K562 (cell line): ENCODE measurements around the gene BUB3. TPM values are rescaled to one million over a fixed set of nuclear protein-coding genes. Genes with fewer than 3 reads are reported as not detected.

Experiments
- ADNP ChIP-seq: fragments of 200-800 bp; sonication (Bioruptor generic); IDR thresholded peaks from 2 replicates; pipeline ENCODE4 v1.6.1; 2016; ENCODE audit warnings: missing genetic modification characterization, missing compliant biosample characterization
- BCL6 ChIP-seq: fragments of 250-450 bp; sonication (Bioruptor Pico); IDR thresholded peaks from 2 replicates; pipeline ENCODE4 v1.4.0; 2020
- CBX3 ChIP-seq, 2 experiments: IDR thresholded peaks; 1 replicate in 1 of 2; 2 replicates in 1 of 2; pipeline ENCODE4 v1.6.1; 2012; ENCODE audit warnings: inconsistent platforms in 2 of 2, low read length in 2 of 2, borderline replicate concordance in 1 of 2, control low read depth in 1 of 2
- ELF2 ChIP-seq: fragments of 250-450 bp; sonication (Bioruptor Pico); IDR thresholded peaks from 2 replicates; pipeline ENCODE4 v1.5.0; 2021; ENCODE audit warnings: mild to moderate bottlenecking
- NRF1 ChIP-seq, 2 experiments: fragments of 450-650 bp; IDR thresholded peaks in 1 of 2; conservative IDR thresholded peaks in 1 of 2; 2 replicates each; pipeline ENCODE4 v1.6.1; 2014; ENCODE audit warnings: mild to moderate bottlenecking in 2 of 2
- SAP30 ChIP-seq: fragments of 200-600 bp; sonication (generic); IDR thresholded peaks from 2 replicates; pipeline ENCODE4 v1.6.1; 2012; ENCODE audit warnings: borderline replicate concordance, low read depth, mild to moderate bottlenecking, moderate library complexity, low read length, control low read depth, inconsistent platforms; ENCODE audit not compliant: insufficient read depth, poor library complexity, severe bottlenecking
- TRIM24 ChIP-seq, 2 experiments: fragments of 450-650 bp; IDR thresholded peaks; 2 replicates each; pipeline ENCODE4 v1.6.1; 2016
- ZBTB7A ChIP-seq: IDR thresholded peaks from 2 replicates; pipeline ENCODE4 v1.6.1; 2011; ENCODE audit warnings: low read depth, mild to moderate bottlenecking, low read length, moderate library complexity, borderline replicate concordance; ENCODE audit not compliant: control insufficient read depth
- ZNF143 ChIP-seq: sonication (generic); formaldehyde crosslinking; IDR thresholded peaks from 2 replicates; pipeline ENCODE4 v1.9.0; 2022; ENCODE audit warnings: mild to moderate bottlenecking, missing genetic modification reagents
- polyA plus RNA-seq, 8 experiments: library from polyadenylated mRNA; depleted of rRNA in 4 of 8; stranded (reverse) in 5 of 8; unstranded in 3 of 8; fragments of >200 nt; fragmentation: Nextera tagmentation in 2 of 8; fragmentation: Illumina TruSeq in 1 of 8; extraction: Ambion mirVana in 2 of 8; extraction: Trizol in 1 of 8; gene quantifications; 2 replicates each; pipeline versions ENCODE4 v1.2.1 to v1.2.3, GENCODE V29; 2011 to 2014; ENCODE audit warnings: inconsistent platforms in 1 of 8, missing spikeins in 1 of 8
- total RNA-seq, 7 experiments: library from RNA; depleted of rRNA in 6 of 7; stranded (reverse); fragments of >200 nt in 6 of 7; fragmentation: Illumina TruSeq in 2 of 7; extraction: Trizol in 2 of 7; gene quantifications; 2 replicates each; pipeline versions ENCODE4 v1.2.1 to v1.2.3, GENCODE V29; 2011 to 2021; ENCODE audit warnings: low replicate concordance in 1 of 7
- TF ChIP-seq, protein P1 (sequence below): fragments of 250-450 bp; sonication (Bioruptor Pico); IDR thresholded peaks from 2 replicates; pipeline ENCODE4 v1.9.0; 2021; ENCODE audit warnings: mild to moderate bottlenecking, inconsistent platforms
- TF ChIP-seq, protein P2 (sequence below): fragments of 250-450 bp; sonication (Bioruptor Pico); IDR thresholded peaks from 2 replicates; pipeline ENCODE4 v1.4.0; 2020
- TF ChIP-seq, protein P3 (sequence below), 3 experiments: IDR thresholded peaks in 2 of 3; conservative IDR thresholded peaks in 1 of 3; 2 replicates each; pipeline ENCODE4 v1.5.1; 2011 to 2012; ENCODE audit warnings: low read length in 3 of 3, mild to moderate bottlenecking in 3 of 3, control low read depth in 2 of 3, improper control_type of control experiment in 1 of 3, inconsistent platforms in 1 of 3, low read depth in 1 of 3, mixed read lengths in 1 of 3, moderate library complexity in 1 of 3; ENCODE audit not compliant: insufficient read depth in 2 of 3
- TF ChIP-seq, protein P4 (sequence below): fragments of 150-350 bp; IDR thresholded peaks from 2 replicates; pipeline ENCODE4 v1.6.1; 2014; ENCODE audit warnings: low read depth, mild to moderate bottlenecking, low read length, borderline replicate concordance

BUB3 gene
- total and polyA plus RNA-seq, 9 of the 15 experiments (the other 6 are each of a cell fraction or from before 2014, with no cell fraction given): 167 to 761 (median 225) TPM

DNA sequence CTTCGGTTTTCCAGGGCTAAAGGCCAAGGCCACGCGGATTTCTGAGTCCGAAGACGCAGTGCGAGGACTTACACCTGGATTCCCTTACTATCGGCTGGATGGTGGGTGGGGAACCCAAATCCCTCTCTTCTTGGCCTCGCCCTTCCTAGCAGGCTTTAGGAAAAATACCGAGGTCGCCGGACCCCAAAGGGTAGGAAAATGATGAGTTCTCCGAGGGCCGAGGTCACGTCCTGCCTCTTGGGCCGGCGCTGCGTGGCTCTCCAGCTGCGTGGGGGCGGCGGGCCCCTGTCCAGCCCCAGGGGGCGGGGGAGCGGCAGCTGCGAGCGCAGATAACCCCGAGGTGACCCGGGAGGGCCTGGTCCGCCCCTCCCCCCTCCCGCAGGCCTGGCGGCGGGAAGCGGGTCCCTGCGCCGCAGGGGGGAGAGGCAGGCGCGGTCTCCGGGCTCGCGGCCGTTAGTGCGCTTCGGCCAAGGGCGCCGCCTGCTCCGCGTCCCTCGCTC is 19.2 kb upstream of the BUB3 start (continued):
- TF ChIP-seq ADNP (no peak), SAP30 (no peak), BCL6 (CRISPR knock-in tag) (no peak), ELF2 (CRISPR knock-in tag) (no peak), CBX3 (IDR thresholded peaks at IDR 0.05; ENCODE audit: borderline replicate concordance in 1 of 2, low read length in 2 of 2) (peak in 1 of 2 experiments; percentile 63; a peak in 1 of 3 replicates), TRIM24 (IDR thresholded peaks at IDR 0.05) (peak; percentile 91 to 95), ZNF143 (CRISPR knock-in tag) (no peak), ZBTB7A (peak; percentile 97), NRF1 (conservative IDR thresholded peaks at IDR 0.05 in 1 of 2, IDR thresholded peaks at IDR 0.05 in 1 of 2) (peak; percentile 63 to 71)
- TF ChIP-seq, protein P1, sequence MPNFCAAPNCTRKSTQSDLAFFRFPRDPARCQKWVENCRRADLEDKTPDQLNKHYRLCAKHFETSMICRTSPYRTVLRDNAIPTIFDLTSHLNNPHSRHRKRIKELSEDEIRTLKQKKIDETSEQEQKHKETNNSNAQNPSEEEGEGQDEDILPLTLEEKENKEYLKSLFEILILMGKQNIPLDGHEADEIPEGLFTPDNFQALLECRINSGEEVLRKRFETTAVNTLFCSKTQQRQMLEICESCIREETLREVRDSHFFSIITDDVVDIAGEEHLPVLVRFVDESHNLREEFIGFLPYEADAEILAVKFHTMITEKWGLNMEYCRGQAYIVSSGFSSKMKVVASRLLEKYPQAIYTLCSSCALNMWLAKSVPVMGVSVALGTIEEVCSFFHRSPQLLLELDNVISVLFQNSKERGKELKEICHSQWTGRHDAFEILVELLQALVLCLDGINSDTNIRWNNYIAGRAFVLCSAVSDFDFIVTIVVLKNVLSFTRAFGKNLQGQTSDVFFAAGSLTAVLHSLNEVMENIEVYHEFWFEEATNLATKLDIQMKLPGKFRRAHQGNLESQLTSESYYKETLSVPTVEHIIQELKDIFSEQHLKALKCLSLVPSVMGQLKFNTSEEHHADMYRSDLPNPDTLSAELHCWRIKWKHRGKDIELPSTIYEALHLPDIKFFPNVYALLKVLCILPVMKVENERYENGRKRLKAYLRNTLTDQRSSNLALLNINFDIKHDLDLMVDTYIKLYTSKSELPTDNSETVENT (CRISPR knock-in tag): no peak
- TF ChIP-seq, protein P2, sequence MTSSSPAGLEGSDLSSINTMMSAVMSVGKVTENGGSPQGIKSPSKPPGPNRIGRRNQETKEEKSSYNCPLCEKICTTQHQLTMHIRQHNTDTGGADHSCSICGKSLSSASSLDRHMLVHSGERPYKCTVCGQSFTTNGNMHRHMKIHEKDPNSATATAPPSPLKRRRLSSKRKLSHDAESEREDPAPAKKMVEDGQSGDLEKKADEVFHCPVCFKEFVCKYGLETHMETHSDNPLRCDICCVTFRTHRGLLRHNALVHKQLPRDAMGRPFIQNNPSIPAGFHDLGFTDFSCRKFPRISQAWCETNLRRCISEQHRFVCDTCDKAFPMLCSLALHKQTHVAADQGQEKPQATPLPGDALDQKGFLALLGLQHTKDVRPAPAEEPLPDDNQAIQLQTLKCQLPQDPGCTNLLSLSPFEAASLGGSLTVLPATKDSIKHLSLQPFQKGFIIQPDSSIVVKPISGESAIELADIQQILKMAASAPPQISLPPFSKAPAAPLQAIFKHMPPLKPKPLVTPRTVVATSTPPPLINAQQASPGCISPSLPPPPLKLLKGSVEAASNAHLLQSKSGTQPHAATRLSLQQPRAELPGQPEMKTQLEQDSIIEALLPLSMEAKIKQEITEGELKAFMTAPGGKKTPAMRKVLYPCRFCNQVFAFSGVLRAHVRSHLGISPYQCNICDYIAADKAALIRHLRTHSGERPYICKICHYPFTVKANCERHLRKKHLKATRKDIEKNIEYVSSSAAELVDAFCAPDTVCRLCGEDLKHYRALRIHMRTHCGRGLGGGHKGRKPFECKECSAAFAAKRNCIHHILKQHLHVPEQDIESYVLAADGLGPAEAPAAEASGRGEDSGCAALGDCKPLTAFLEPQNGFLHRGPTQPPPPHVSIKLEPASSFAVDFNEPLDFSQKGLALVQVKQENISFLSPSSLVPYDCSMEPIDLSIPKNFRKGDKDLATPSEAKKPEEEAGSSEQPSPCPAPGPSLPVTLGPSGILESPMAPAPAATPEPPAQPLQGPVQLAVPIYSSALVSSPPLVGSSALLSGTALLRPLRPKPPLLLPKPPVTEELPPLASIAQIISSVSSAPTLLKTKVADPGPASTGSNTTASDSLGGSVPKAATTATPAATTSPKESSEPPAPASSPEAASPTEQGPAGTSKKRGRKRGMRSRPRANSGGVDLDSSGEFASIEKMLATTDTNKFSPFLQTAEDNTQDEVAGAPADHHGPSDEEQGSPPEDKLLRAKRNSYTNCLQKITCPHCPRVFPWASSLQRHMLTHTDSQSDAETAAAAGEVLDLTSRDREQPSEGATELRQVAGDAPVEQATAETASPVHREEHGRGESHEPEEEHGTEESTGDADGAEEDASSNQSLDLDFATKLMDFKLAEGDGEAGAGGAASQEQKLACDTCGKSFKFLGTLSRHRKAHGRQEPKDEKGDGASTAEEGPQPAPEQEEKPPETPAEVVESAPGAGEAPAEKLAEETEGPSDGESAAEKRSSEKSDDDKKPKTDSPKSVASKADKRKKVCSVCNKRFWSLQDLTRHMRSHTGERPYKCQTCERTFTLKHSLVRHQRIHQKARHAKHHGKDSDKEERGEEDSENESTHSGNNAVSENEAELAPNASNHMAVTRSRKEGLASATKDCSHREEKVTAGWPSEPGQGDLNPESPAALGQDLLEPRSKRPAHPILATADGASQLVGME: no peak
- TF ChIP-seq, protein P3, sequence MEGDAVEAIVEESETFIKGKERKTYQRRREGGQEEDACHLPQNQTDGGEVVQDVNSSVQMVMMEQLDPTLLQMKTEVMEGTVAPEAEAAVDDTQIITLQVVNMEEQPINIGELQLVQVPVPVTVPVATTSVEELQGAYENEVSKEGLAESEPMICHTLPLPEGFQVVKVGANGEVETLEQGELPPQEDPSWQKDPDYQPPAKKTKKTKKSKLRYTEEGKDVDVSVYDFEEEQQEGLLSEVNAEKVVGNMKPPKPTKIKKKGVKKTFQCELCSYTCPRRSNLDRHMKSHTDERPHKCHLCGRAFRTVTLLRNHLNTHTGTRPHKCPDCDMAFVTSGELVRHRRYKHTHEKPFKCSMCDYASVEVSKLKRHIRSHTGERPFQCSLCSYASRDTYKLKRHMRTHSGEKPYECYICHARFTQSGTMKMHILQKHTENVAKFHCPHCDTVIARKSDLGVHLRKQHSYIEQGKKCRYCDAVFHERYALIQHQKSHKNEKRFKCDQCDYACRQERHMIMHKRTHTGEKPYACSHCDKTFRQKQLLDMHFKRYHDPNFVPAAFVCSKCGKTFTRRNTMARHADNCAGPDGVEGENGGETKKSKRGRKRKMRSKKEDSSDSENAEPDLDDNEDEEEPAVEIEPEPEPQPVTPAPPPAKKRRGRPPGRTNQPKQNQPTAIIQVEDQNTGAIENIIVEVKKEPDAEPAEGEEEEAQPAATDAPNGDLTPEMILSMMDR (IDR thresholded peaks at IDR 0.05 in 2 of 3, conservative IDR thresholded peaks at IDR 0.05 in 1 of 3; ENCODE audit: insufficient read depth in 2 of 3, low read depth in 1 of 3, low read length in 3 of 3): no peak
- TF ChIP-seq, protein P4, sequence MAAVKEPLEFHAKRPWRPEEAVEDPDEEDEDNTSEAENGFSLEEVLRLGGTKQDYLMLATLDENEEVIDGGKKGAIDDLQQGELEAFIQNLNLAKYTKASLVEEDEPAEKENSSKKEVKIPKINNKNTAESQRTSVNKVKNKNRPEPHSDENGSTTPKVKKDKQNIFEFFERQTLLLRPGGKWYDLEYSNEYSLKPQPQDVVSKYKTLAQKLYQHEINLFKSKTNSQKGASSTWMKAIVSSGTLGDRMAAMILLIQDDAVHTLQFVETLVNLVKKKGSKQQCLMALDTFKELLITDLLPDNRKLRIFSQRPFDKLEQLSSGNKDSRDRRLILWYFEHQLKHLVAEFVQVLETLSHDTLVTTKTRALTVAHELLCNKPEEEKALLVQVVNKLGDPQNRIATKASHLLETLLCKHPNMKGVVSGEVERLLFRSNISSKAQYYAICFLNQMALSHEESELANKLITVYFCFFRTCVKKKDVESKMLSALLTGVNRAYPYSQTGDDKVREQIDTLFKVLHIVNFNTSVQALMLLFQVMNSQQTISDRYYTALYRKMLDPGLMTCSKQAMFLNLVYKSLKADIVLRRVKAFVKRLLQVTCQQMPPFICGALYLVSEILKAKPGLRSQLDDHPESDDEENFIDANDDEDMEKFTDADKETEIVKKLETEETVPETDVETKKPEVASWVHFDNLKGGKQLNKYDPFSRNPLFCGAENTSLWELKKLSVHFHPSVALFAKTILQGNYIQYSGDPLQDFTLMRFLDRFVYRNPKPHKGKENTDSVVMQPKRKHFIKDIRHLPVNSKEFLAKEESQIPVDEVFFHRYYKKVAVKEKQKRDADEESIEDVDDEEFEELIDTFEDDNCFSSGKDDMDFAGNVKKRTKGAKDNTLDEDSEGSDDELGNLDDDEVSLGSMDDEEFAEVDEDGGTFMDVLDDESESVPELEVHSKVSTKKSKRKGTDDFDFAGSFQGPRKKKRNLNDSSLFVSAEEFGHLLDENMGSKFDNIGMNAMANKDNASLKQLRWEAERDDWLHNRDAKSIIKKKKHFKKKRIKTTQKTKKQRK: no peak
